ENCODE results near the gene NAALADL2.
"Not testable (repeated sequence)": the region's sequence is repeated elsewhere in the genome, so short reads cannot be mapped to it uniquely, and the experiment has no call there.

Gene NAALADL2

GRCh38 chr3:175386630-175387029 lies 527.5 kb downstream of the NAALADL2 start:
- DNase-seq: no peak

GRCh38 chr3:175389560-175389959 lies 530.4 kb downstream of the NAALADL2 start:
- DNase-seq: no peak

- no peak for DNase-seq
Observed at GRCh38 chr3:175391601-175392000, 532.5 kb downstream of the NAALADL2 start.

- DNase-seq: no peak
Observed at GRCh38 chr3:175392653-175393052, 533.5 kb downstream of the NAALADL2 start.

GRCh38 chr3:175397372-175397771 lies 538.2 kb downstream of the NAALADL2 start:
- DNase-seq: no peak

GRCh38 chr3:175398676-175399075 lies 539.5 kb downstream of the NAALADL2 start:
- no peak for DNase-seq

- no peak for DNase-seq
Observed at GRCh38 chr3:175399156-175399840, 540.2 kb downstream of the NAALADL2 start.

GRCh38 chr3:175404027-175404426 lies 544.9 kb downstream of the NAALADL2 start:
- DNase-seq: no peak

- DNase-seq: no peak
Observed at GRCh38 chr3:175404621-175405020, 545.5 kb downstream of the NAALADL2 start.

GRCh38 chr3:175410251-175410650 lies 551.1 kb downstream of the NAALADL2 start:
- DNase-seq: no peak

GRCh38 chr3:175411405-175411804 lies 552.3 kb downstream of the NAALADL2 start:
- DNase-seq: no peak

GRCh38 chr3:175411946-175412345 lies 552.8 kb downstream of the NAALADL2 start:
- DNase-seq: no peak

- DNase-seq: no peak
Observed at GRCh38 chr3:175413926-175414325, 554.8 kb downstream of the NAALADL2 start.

- no peak for DNase-seq
Observed at GRCh38 chr3:175416600-175416999, 557.5 kb downstream of the NAALADL2 start.

- no peak for DNase-seq
Observed at GRCh38 chr3:175417426-175417825, 558.3 kb downstream of the NAALADL2 start.

- DNase-seq: no peak
Observed at GRCh38 chr3:175421902-175422301, 562.8 kb downstream of the NAALADL2 start.

- no peak for DNase-seq
Observed at GRCh38 chr3:175422744-175423143, 563.6 kb downstream of the NAALADL2 start.

- DNase-seq: not testable (repeated sequence)
Observed at GRCh38 chr3:175423848-175424247, 564.7 kb downstream of the NAALADL2 start.

GRCh38 chr3:175426805-175427204 lies 567.7 kb downstream of the NAALADL2 start:
- DNase-seq: no peak

- DNase-seq: no peak
Observed at GRCh38 chr3:175428466-175428865, 569.3 kb downstream of the NAALADL2 start.

- no peak for DNase-seq
Observed at GRCh38 chr3:175430983-175431773, 572.0 kb downstream of the NAALADL2 start.

- no peak for DNase-seq
Observed at GRCh38 chr3:175432376-175433025, 573.4 kb downstream of the NAALADL2 start.

- DNase-seq: no peak
Observed at GRCh38 chr3:175433026-175433674, 574.0 kb downstream of the NAALADL2 start.

Data from T-helper 1 cell (primary cell).